ENCODE measurements around the gene LPP. TPM values are rescaled to one million over a fixed set of nuclear protein-coding genes. Genes with fewer than 3 reads are reported as not detected.

The LPP gene
- total RNA-seq, 1 experiment from 2014 or later = 264 TPM

GRCh38 chr3:188664795-188665194, 510.8 kb downstream of the LPP start:
- Mint-ChIP-seq H3K36me3 (ENCODE audit: insufficient read depth, unreplicated experiment) (no peaks in the 10 kb centered on the region), H3K9me3 (ENCODE audit: low read depth, unreplicated experiment) (no peaks in the 10 kb centered on the region), H3K4me3 (ENCODE audit: low read depth, unreplicated experiment) (no peak overlapping the region), H3K4me1 (ENCODE audit: low read depth, unreplicated experiment) (no peaks in the 10 kb centered on the region), H3K27me3 (ENCODE audit: unreplicated experiment) (no peaks in the 10 kb centered on the region), H3K27ac (ENCODE audit: unreplicated experiment) (no peak overlapping the region)
- peak; percentile 36 for TF ChIP-seq CTCF (IDR thresholded peaks at IDR 0.05; ENCODE audit: unreplicated experiment)
- peak; percentile 23 for DNase-seq
- intact Hi-C loops (cut with micrococcal nuclease; ENCODE audit: unreplicated experiment) = no loop called here
- CTCF ChIA-PET = interaction anchor here (0.8 kb wide), 1 partner anchor 1432 kb away, joined by 3 read pairs; no protein-coding TSS in a partner anchor
- BruUV-seq (replicated peaks) = no TSS peak

GRCh38 chr3:188667926-188668325, 514.0 kb downstream of the LPP start:
- Mint-ChIP-seq H3K27me3 (ENCODE audit: unreplicated experiment) (no peaks in the 10 kb centered on the region), H3K4me1 (ENCODE audit: low read depth, unreplicated experiment) (peaks cover 12% of the 10 kb centered on the region), H3K27ac (ENCODE audit: unreplicated experiment) (no peak overlapping the region), H3K36me3 (ENCODE audit: insufficient read depth, unreplicated experiment) (no peaks in the 10 kb centered on the region), H3K4me3 (ENCODE audit: low read depth, unreplicated experiment) (no peak overlapping the region), H3K9me3 (ENCODE audit: low read depth, unreplicated experiment) (no peaks in the 10 kb centered on the region)
- intact Hi-C loops (cut with micrococcal nuclease; ENCODE audit: unreplicated experiment) = no loop called here
- no TSS peak for BruUV-seq (replicated peaks)
- no peak for DNase-seq
- CTCF ChIA-PET = no interaction called here
- TF ChIP-seq CTCF (IDR thresholded peaks at IDR 0.05; ENCODE audit: unreplicated experiment) = no peak

- intact Hi-C loops (cut with micrococcal nuclease; ENCODE audit: unreplicated experiment) = no loop called here
- Mint-ChIP-seq H3K4me1 (ENCODE audit: low read depth, unreplicated experiment) (peaks cover 12% of the 10 kb centered on the region), H3K36me3 (ENCODE audit: insufficient read depth, unreplicated experiment) (no peaks in the 10 kb centered on the region), H3K4me3 (ENCODE audit: low read depth, unreplicated experiment) (no peak overlapping the region), H3K27me3 (ENCODE audit: unreplicated experiment) (no peaks in the 10 kb centered on the region), H3K9me3 (ENCODE audit: low read depth, unreplicated experiment) (no peaks in the 10 kb centered on the region), H3K27ac (ENCODE audit: unreplicated experiment) (no peak overlapping the region)
- no TSS peak for BruUV-seq (replicated peaks)
- no peak for TF ChIP-seq CTCF (IDR thresholded peaks at IDR 0.05; ENCODE audit: unreplicated experiment)
- CTCF ChIA-PET = no interaction called here
- no peak for DNase-seq
Observed at GRCh38 chr3:188670446-188670845, 516.5 kb downstream of the LPP start.

- no peak for TF ChIP-seq CTCF (IDR thresholded peaks at IDR 0.05; ENCODE audit: unreplicated experiment)
- Mint-ChIP-seq H3K4me3 (ENCODE audit: low read depth, unreplicated experiment) (no peak overlapping the region), H3K9me3 (ENCODE audit: low read depth, unreplicated experiment) (no peaks in the 10 kb centered on the region), H3K36me3 (ENCODE audit: insufficient read depth, unreplicated experiment) (no peaks in the 10 kb centered on the region), H3K27ac (ENCODE audit: unreplicated experiment) (no peak overlapping the region), H3K4me1 (ENCODE audit: low read depth, unreplicated experiment) (peaks cover 12% of the 10 kb centered on the region), H3K27me3 (ENCODE audit: unreplicated experiment) (no peaks in the 10 kb centered on the region)
- no TSS peak for BruUV-seq (replicated peaks)
- DNase-seq = no peak
- intact Hi-C loops (cut with micrococcal nuclease; ENCODE audit: unreplicated experiment) = no loop called here
- CTCF ChIA-PET = interaction anchor here (0.6 to 1.5 kb wide), 3 partner anchors 8 to 925 kb away, joined by 3 to 4 read pairs (median 3); no protein-coding TSS in a partner anchor
Observed at GRCh38 chr3:188671971-188672370, 518.0 kb downstream of the LPP start.
